NCI-H446 (cell line): Measurements from ENCODE around the gene PCED1A.
A peak's percentile ranks its signal among the peaks of the same experiment; 100 is the strongest.
"Not testable (repeated sequence)": the region's sequence is repeated elsewhere in the genome, so short reads cannot be mapped to it uniquely, and the experiment has no call there.

Experiments
- DNase-seq, 2 experiments: peaks; one replicate each; lab custom pipeline; 2025; lab: John Stamatoyannopoulos, UW

PCED1A gene

GRCh38 chr20:2826655-2827054 lies 13.8 kb downstream of the PCED1A start:
- DNase-seq: no peak

GRCh38 chr20:2825761-2826160 lies 14.7 kb downstream of the PCED1A start:
- DNase-seq: no peak

- no peak for DNase-seq
These were observed 18.4 kb downstream of the PCED1A start for GRCh38 chr20:2822073-2822472.

DNA sequence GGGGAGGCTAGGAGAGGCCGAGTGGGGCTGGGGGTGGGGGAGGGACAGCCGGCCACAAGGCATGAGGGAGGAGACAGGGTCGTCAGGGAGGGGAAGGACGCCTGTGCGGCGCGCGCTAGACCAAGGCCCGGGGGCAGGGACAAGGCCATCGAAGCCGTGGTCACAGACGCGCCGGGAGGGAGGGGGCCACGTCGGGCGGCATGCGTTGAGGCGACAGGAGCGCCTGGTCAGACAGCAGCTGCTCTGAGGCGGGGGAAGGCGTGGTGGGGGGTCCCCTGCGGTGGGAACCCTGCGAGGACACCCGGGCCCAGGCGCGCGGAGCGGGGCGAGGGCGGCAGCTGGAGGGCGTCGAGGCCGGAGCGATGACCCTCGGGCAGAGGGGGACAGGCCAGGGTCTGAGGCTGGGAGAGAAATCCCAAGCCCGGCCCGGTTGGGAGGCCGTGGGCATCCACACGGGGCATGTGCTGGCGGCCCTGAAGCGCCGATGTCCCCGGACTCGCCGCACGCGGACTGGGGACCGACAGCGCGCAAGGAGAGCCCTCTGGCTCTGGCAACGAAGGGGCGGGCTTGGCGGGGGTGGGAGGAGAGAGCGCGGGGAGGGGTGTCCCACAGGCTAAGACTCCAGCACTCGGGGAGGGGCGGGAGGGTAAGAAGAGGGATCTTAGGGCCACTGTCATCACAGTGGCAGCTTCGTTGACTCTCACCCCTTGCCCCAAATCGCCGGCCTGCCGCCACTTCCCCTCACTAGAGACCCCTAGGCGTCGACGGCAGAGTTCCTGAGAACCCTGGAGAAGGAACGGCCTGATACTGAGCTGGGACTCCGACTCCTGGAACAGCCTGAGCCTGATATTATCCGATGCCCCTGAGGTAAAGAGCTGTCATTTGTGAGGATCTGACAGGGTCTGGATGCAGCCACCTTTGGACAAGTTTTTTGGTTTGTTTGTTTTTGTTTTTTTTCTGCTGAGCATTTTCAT lies 19.3 kb downstream of the PCED1A start:
- DNase-seq: no peak

- no peak for DNase-seq
These were observed 20.2 kb downstream of the PCED1A start for GRCh38 chr20:2820084-2820895.

- no peak for DNase-seq
These were observed 22.4 kb downstream of the PCED1A start for GRCh38 chr20:2817891-2818595.

DNA sequence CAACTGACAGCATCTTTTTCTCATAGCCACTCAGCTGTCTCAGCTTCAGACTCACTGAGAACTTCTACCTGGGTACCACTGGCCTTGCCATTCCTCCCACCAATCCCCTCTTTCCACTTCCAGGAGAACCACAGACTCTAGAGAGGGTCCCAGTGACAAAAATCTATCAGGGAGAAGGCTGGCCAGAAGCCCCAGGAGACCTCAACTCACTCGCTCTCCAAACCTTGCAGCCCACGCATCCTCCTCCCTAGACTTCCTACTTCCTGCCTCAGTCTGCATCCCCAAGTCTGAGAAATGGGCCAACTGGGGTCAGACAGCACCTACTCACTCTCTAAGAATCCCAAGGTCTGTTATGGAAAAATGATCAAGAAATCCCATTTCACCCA lies 23.1 kb downstream of the PCED1A start:
- no peak for DNase-seq

- no peak for DNase-seq
These were observed 23.7 kb downstream of the PCED1A start for GRCh38 chr20:2816583-2817340.

DNA sequence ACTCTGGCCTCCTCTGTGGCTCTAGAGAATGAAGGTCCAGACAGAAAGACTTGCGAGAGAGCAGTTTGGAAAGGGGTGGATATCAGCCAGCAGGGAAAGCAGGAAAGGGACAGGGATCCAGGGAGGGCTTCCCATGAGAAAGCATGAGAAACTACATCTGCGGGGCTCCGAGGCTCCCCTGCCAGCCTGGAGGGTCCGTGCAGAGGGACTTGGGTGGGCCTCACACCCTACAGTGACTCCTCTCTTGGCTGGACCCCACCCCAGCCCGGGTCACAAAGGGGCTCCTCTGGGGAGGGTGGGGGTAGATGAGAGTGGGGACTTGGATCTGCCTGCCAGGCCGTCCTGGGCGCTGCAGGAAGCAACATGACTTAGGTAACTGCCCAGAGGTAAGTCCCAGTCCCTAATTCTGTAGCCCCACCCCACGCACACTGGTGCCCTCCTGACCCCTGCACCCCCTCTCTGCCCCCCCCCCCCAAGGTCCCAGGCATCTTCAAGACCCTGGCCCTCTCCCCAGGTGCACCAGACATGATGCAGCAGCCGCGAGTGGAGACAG lies 24.3 kb downstream of the PCED1A start, which contains the start of gene TMEM239:
TMEM239 (plus strand) TSS at position 335 of the 553 bp plus-strand sequence; CDS start at position 526, 191 bp downstream.
- no peak for DNase-seq

GRCh38 chr20:2815242-2815900 lies 25.1 kb downstream of the PCED1A start:
- no peak for DNase-seq

DNA sequence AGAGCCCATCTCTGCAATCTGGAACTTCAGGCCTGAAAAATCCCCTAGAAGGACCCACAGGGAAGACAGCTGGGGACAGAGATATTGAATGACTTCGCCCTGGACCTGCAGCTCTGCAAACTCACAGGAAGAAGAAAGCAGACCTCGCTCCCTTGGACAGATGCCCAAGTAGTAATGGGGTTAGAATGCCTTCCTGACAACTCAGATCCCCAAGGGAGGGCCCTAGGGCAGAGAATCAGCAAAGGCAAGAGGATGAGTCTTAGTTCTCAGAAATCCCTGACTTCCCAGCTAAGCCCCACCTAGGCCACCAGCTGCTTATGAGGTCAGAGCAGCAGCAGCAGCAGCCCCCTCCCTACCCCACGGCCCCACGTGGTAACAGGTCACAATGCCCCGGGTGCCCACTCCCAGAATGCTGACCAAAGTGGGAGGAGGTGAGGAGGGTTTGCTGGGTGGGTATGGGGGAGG lies 25.8 kb downstream of the PCED1A start, which contains the start of gene C20orf141:
C20orf141 (plus strand) TSS at position 401 of the 465 bp plus-strand sequence. CDS start 198 bp downstream, outside the sequence.
- DNase-seq: peak in 1 of 2 experiments; percentile 55

DNA sequence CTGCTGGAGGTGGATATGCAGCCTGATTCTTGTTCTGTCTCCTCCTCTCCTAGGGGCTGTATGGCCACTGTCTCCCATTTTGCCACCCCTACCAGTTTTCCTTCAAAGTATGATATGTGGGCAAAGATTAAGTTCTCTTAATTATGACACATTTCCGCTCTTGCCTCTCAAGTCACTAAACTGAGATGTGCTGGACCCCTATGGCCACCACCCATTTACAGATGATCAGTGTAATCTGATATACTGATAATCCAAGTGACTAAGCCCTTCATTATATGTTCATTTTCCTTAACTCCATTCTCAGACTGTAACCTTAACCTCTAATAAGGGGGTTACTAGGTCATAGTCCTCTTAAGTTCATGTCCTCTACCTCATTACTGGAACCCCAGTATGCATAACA lies 26.4 kb downstream of the PCED1A start:
- no peak for DNase-seq

DNA sequence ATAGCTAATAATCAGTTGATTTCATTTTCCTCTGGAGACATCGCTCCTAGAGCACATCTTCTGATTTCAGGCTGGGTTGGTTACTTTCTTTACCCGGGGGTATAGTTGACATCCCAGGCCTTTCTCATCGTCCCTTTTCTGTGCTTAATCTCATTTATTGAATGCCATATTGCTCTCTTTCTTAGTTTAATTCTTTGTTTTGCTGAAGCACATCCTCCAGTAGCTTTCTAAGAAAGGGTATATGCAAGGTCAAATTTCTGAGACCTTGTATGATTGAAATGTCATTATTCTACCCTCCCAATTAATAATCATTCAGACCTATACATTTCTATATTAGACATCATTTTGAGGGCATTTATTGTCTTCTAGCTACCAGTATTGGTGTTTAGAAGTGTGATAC lies 28.3 kb downstream of the PCED1A start:
- no peak for DNase-seq

DNA sequence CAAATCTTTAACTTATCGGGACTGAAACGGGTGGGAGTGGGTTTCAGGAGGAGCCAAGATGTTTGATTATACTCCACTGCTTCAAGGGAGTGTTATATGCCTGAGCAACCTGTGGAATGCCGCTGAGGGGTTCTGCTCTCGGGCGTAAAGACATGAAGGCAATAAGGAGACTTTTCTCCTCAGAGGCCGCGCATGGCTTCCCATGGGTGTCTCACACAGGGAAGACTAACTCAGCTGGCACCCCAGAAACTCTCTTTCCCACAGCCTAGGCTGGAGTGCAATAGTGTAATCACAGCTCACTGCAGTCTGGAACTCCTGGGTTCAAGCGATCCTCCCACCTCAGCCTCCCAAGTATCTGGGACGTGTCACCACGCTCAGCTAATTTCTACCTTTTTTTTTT lies 30.8 kb downstream of the PCED1A start:
- DNase-seq: no peak

DNA sequence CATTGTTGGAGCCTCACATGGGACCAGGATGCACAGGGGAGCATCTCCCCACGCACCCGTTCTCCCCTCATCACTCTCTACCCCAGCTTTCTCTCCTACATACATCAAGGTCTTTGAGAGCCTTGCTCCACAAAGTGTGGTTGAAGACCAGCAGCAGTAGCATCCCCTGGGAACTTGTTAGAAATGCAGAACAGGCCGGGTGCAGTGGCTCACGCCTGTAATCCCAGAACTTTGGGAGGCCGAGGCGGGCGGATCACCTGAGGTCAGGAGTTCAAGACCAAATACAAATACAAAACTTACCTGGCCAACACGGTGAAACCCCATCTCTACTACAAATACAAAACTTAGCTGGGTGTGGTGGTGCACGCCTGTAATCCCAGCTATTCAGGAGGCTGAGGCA lies 32.5 kb downstream of the PCED1A start:
- not testable (repeated sequence) for DNase-seq

DNA sequence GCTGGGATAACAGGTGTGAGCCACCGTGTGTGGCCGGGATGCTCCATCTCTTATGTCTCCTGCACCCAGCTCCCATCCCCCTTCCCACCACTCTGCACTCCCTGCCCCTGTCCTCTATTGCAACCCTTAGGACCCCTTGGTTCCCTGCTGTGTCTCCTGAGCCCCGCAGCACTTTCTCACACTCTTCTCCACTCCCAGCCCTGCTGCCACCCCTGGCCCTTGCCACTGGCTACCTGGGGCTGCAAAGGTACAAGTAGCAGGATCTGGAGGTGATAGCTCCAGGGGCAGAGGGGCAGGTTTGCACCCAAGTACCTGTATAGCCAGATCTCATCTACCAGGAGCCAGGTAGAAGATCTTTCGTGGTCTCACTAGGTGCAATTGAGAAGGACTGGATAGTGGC lies 33.4 kb downstream of the PCED1A start:
- no peak for DNase-seq

DNA sequence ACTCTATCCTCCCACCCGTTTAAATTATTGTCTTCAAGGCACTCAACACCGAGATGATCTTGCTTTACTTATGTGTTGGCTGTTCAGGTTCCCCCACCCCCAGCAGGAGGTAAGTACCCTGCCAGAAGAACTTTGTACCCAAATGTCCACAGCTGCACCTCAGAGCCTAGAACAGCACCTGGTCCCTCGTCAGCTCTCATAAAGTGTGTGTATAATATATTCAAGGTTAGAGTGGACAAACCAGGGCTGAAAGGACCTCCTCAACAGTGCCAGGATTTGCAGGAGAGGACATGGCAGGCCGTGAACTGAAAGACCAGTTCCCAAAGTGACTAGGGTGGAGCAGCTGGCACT lies 34.1 kb downstream of the PCED1A start:
- no peak for DNase-seq

DNA sequence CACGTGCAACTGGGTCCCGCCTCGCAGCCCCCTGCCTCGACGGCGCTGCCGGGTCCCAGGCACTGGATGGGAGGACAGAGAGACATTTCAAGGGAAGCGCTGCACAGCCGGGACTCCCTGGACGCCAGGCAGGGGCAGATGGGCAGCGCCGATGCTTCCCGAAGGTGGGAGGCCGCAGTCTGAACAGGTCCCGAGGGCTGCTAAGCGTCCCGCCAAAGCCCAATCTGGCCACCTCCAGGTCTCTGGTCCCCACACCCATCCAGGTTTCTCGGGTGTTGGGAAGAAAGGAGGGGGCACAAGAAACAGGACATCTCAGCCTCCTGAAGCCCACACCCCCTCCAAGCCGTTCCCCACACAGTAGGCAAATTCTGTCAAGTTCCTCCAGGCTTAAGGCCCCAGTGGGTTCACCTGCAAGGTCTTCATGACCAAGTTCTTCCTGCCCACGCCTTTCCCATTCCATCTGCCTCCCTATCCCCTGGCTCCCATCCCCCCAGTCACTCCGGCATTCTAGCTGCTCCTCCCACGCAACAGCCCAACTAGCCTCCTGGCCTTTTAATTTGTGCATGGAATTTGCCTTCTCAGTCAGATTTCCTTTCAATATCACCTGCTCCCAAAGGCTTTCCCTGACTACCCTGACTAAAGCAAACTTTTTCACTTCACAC lies 34.6 kb downstream of the PCED1A start:
- DNase-seq: no peak

GRCh38 chr20:2804852-2805688 lies 35.4 kb downstream of the PCED1A start:
- no peak for DNase-seq
